Neural cell (in vitro differentiated cells): ENCODE measurements around the gene CAST. TPM values are rescaled to one million over a fixed set of nuclear protein-coding genes. Genes with fewer than 3 reads are reported as not detected.

Source experiments
- H2AFZ ChIP-seq: fragments of 200-600, 300-800 bp; sonication (generic), shearing (Covaris generic); 2 replicates; pipeline ENCODE4 v1.6.0; 2014; ENCODE audit warnings: low read depth, mild to moderate bottlenecking, antibody characterized with exemption, low read length, moderate library complexity
- H3F3A ChIP-seq: fragments of 200-600 bp; shearing (Covaris generic); 2 replicates; pipeline ENCODE4 v1.6.1; 2016; ENCODE audit warnings: mild to moderate bottlenecking, moderate library complexity, mixed read lengths, antibody characterized with exemption, low read length; ENCODE audit not compliant: insufficient read depth, poor library complexity, severe bottlenecking
- H3K27ac ChIP-seq: fragments of 200-600, 300-800 bp; sonication (generic), shearing (Covaris generic); 2 replicates; pipeline ENCODE4 v1.5.1; 2014; ENCODE audit warnings: mild to moderate bottlenecking, low read length, moderate library complexity
- H3K27me3 ChIP-seq: fragments of 300-800, 200-600 bp; sonication (generic), shearing (Covaris generic); 2 replicates; pipeline ENCODE4 v1.6.0; 2014; ENCODE audit warnings: mild to moderate bottlenecking, low read depth, low read length, moderate library complexity; ENCODE audit not compliant: insufficient read depth
- H3K36me3 ChIP-seq: fragments of 300-800, 200-600 bp; sonication (generic), shearing (Covaris generic); 2 replicates; pipeline ENCODE4 v1.5.1; 2014; ENCODE audit warnings: mild to moderate bottlenecking, antibody characterized with exemption, low read length, moderate library complexity; ENCODE audit not compliant: insufficient read depth
- H3K4me2 ChIP-seq: fragments of 300-800, 200-600 bp; sonication (generic), shearing (Covaris generic); 2 replicates; pipeline ENCODE4 v1.6.0; 2014; ENCODE audit warnings: mild to moderate bottlenecking, low read length
- H3K4me3 ChIP-seq: fragments of 300-800, 200-600 bp; sonication (generic), shearing (Covaris generic); 2 replicates; pipeline ENCODE4 v1.5.1; 2014; ENCODE audit warnings: mild to moderate bottlenecking, low read length, moderate library complexity
- H3K79me2 ChIP-seq: fragments of 200-600 bp; shearing (Covaris generic); replicated peaks from 2 replicates; pipeline ENCODE4 v1.6.0; 2014; ENCODE audit warnings: mild to moderate bottlenecking, low read length, moderate library complexity; ENCODE audit not compliant: insufficient read depth
- H3K9ac ChIP-seq: fragments of 300-800, 200-600 bp; sonication (generic), shearing (Covaris generic); 2 replicates; pipeline ENCODE4 v1.6.1; 2016; ENCODE audit warnings: mild to moderate bottlenecking, low read length, mixed read lengths
- H3K9me2 ChIP-seq: fragments of 200-600 bp; shearing (Covaris generic); 2 replicates; pipeline ENCODE4 v1.6.1; 2016; ENCODE audit warnings: mild to moderate bottlenecking, low read length, mixed read lengths; ENCODE audit not compliant: insufficient read depth
- H3K9me3 ChIP-seq: fragments of 200-600, 300-800 bp; sonication (generic), shearing (Covaris generic); 2 replicates; pipeline ENCODE4 v1.6.1; 2016; ENCODE audit warnings: mild to moderate bottlenecking, mixed run types, low read length, moderate library complexity, mixed read lengths
- H4K20me1 ChIP-seq: fragments of 200-600 bp; shearing (Covaris generic); 2 replicates; pipeline ENCODE4 v1.6.1; 2016; ENCODE audit warnings: mild to moderate bottlenecking, mixed run types; ENCODE audit not compliant: insufficient read depth
- CTCF ChIP-seq: fragments of 450-650 bp; IDR thresholded peaks from 2 replicates; pipeline ENCODE4 v1.5.1; 2014; ENCODE audit warnings: antibody characterized with exemption, mild to moderate bottlenecking, moderate library complexity; ENCODE audit not compliant: poor library complexity, severe bottlenecking
- EP300 ChIP-seq: fragments of 450-650 bp; conservative IDR thresholded peaks from 2 replicates; pipeline ENCODE4 v1.6.1; 2014; ENCODE audit warnings: antibody characterized with exemption, mild to moderate bottlenecking, moderate library complexity; ENCODE audit not compliant: poor library complexity, severe bottlenecking
- EZH2 ChIP-seq: fragments of 200-600, 300-800 bp; shearing (Covaris generic), sonication (generic); IDR thresholded peaks from 2 replicates; pipeline ENCODE4 v1.6.1; 2014; ENCODE audit warnings: antibody characterized with exemption, low read length, borderline replicate concordance, mild to moderate bottlenecking; ENCODE audit not compliant: insufficient read depth, poor library complexity, severe bottlenecking
- MXI1 ChIP-seq: fragments of 450-650 bp; conservative IDR thresholded peaks from 2 replicates; pipeline ENCODE4 v1.6.1; 2014; ENCODE audit warnings: antibody characterized with exemption, mild to moderate bottlenecking; ENCODE audit not compliant: poor library complexity, severe bottlenecking
- POLR2AphosphoS5 ChIP-seq: IDR thresholded peaks from 2 replicates; pipeline ENCODE4 v1.6.1; 2012
- RAD21 ChIP-seq: fragments of 450-650 bp; conservative IDR thresholded peaks from 2 replicates; pipeline ENCODE4 v1.6.1; 2014; ENCODE audit warnings: antibody characterized with exemption, mild to moderate bottlenecking, moderate library complexity
- SMC3 ChIP-seq: fragments of 450-650 bp; conservative IDR thresholded peaks from 2 replicates; pipeline ENCODE4 v1.6.1; 2014; ENCODE audit warnings: antibody characterized with exemption, mild to moderate bottlenecking, moderate library complexity; ENCODE audit not compliant: poor library complexity
- TAF1 ChIP-seq: IDR thresholded peaks from 2 replicates; pipeline ENCODE4 v1.6.1; 2012; ENCODE audit warnings: low read depth
- polyA plus RNA-seq: library from polyadenylated mRNA; depleted of rRNA; stranded (reverse); fragments of >200 nt; gene quantifications from 2 replicates; pipeline ENCODE4 v1.2.3, GENCODE V29; 2014
- TF ChIP-seq, protein P1 (sequence below): IDR thresholded peaks from 2 replicates; pipeline ENCODE4 v1.6.1; 2012; ENCODE audit warnings: borderline replicate concordance

Gene CAST
- polyA plus RNA-seq, 1 donor from 2014 or later: 8.4 TPM

DNA sequence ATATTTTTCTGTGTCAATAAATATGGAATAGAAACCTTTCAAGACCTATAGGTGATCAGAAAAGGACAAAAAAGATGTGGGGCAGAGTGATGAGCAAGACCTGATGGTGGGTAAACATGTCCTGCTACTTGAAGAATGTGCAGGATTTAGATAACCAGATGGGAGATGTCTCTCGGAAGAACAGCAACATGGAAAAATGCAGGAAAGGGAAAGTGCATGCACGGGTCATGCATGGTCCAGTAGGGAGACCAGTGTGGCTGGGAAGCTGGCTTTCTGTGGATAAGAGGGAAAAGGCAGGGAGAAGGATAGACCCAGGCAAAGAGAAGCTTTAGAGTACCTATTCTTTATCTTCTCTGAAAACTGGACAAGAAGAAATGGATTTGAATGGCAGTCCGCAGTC, 7.1 kb upstream of the CAST start:
- Histone ChIP-seq H3K4me3 (no peak overlapping the region), H3K9ac (no peak overlapping the region), H3K27ac (no peak overlapping the region), H3K27me3 (peaks cover 6% of the 10 kb centered on the region), H3K4me2 (no peak overlapping the region), H3K79me2 (no peaks in the 10 kb centered on the region), H2AFZ (no peak overlapping the region), H3K9me2 (no peaks in the 10 kb centered on the region), H4K20me1 (no peaks in the 10 kb centered on the region), H3F3A (no peaks in the 10 kb centered on the region), H3K9me3 (no peaks in the 10 kb centered on the region), H3K36me3 (no peaks in the 10 kb centered on the region)
- TF ChIP-seq EP300 (no peak), SMC3 (no peak), CTCF (no peak), RAD21 (no peak), POLR2AphosphoS5 (no peak), EZH2 (no peak), TAF1 (no peak), MXI1 (no peak)
- TF ChIP-seq, protein P1, sequence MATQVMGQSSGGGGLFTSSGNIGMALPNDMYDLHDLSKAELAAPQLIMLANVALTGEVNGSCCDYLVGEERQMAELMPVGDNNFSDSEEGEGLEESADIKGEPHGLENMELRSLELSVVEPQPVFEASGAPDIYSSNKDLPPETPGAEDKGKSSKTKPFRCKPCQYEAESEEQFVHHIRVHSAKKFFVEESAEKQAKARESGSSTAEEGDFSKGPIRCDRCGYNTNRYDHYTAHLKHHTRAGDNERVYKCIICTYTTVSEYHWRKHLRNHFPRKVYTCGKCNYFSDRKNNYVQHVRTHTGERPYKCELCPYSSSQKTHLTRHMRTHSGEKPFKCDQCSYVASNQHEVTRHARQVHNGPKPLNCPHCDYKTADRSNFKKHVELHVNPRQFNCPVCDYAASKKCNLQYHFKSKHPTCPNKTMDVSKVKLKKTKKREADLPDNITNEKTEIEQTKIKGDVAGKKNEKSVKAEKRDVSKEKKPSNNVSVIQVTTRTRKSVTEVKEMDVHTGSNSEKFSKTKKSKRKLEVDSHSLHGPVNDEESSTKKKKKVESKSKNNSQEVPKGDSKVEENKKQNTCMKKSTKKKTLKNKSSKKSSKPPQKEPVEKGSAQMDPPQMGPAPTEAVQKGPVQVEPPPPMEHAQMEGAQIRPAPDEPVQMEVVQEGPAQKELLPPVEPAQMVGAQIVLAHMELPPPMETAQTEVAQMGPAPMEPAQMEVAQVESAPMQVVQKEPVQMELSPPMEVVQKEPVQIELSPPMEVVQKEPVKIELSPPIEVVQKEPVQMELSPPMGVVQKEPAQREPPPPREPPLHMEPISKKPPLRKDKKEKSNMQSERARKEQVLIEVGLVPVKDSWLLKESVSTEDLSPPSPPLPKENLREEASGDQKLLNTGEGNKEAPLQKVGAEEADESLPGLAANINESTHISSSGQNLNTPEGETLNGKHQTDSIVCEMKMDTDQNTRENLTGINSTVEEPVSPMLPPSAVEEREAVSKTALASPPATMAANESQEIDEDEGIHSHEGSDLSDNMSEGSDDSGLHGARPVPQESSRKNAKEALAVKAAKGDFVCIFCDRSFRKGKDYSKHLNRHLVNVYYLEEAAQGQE: no peak

DNA sequence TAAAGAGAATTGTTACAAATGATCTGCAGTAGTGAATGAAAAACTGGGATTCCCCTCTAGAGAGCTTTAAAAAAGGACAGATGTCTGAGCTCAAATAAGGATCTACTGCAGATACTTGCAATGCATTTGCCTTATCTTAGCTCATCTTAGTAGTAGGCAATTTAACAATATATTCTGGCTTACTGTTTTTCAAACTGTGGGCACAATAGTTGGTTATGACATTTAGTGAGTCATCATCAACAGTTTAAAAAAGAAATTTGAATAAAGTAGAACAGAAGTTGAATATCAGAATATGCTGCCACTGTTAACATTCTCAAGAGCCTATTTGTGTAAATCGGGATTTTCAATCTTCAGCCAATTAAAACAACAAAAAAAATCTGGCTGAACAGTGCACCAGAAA, 6.7 kb upstream of the CAST start:
- no peaks in the 10 kb centered on the region for H3K36me3 ChIP-seq
- no peak overlapping the region for H3K4me2 ChIP-seq

More for the DNA sequence above, 6.7 kb upstream of the CAST start:
- TF ChIP-seq TAF1 (no peak), EZH2 (no peak), POLR2AphosphoS5 (no peak), CTCF (no peak), SMC3 (no peak), MXI1 (no peak), EP300 (no peak), RAD21 (no peak)
- TF ChIP-seq, protein P1: no peak
- H3K79me2 ChIP-seq: no peaks in the 10 kb centered on the region
- H3K4me3 ChIP-seq: no peak overlapping the region
- no peak overlapping the region for H3K27ac ChIP-seq
- no peaks in the 10 kb centered on the region for H3K9me2 ChIP-seq
- H3F3A ChIP-seq: no peaks in the 10 kb centered on the region
- no peaks in the 10 kb centered on the region for H4K20me1 ChIP-seq
- peaks cover 10% of the 10 kb centered on the region for H3K27me3 ChIP-seq
- no peak overlapping the region for H3K9ac ChIP-seq
- no peaks in the 10 kb centered on the region for H3K9me3 ChIP-seq
- H2AFZ ChIP-seq: no peak overlapping the region
